IgD-negative memory B cell (primary cell): ENCODE data around the gene MCCC1. TPM values are rescaled to one million over a fixed set of nuclear protein-coding genes. Genes with fewer than 3 reads are reported as not detected.
"Not testable (repeated sequence)": the region's sequence is repeated elsewhere in the genome, so short reads cannot be mapped to it uniquely, and the experiment has no call there.

Source experiments
- H3K27ac Mint-ChIP-seq, 3 donors: one replicate each; pipeline ENCODE4 v1.8.0; 2020 to 2022; ENCODE audit warnings: mild to moderate bottlenecking in 3 of 3, mixed read lengths in 3 of 3, moderate library complexity in 1 of 3
- H3K27me3 Mint-ChIP-seq: one replicate; pipeline ENCODE4 v1.8.0; 2021; ENCODE audit warnings: mixed read lengths
- H3K36me3 Mint-ChIP-seq: one replicate; pipeline ENCODE4 v1.8.0; 2020; ENCODE audit warnings: mild to moderate bottlenecking, mixed read lengths
- H3K4me1 Mint-ChIP-seq, 3 donors: one replicate each; pipeline ENCODE4 v1.8.0; 2020 to 2022; ENCODE audit warnings: mixed read lengths in 3 of 3, mild to moderate bottlenecking in 1 of 3
- H3K4me3 Mint-ChIP-seq, 4 donors: one replicate each; pipeline ENCODE4 v1.8.0; 2020 to 2022; ENCODE audit warnings: mild to moderate bottlenecking in 4 of 4, mixed read lengths in 4 of 4, moderate library complexity in 3 of 4
- H3K9me3 Mint-ChIP-seq, 3 donors: one replicate each; pipeline ENCODE4 v1.8.0; 2020 to 2021; ENCODE audit warnings: mixed read lengths in 3 of 3, mild to moderate bottlenecking in 1 of 3
- polyA plus RNA-seq: library from polyadenylated mRNA; unstranded; fragments of 300-500 nt; fragmentation: Illumina TruSeq; gene quantifications from one replicate; pipeline ENCODE4 v1.2.3, GENCODE V29; 2021

Gene MCCC1
- polyA plus RNA-seq, 1 donor from 2014 or later: 32.4 TPM

DNA sequence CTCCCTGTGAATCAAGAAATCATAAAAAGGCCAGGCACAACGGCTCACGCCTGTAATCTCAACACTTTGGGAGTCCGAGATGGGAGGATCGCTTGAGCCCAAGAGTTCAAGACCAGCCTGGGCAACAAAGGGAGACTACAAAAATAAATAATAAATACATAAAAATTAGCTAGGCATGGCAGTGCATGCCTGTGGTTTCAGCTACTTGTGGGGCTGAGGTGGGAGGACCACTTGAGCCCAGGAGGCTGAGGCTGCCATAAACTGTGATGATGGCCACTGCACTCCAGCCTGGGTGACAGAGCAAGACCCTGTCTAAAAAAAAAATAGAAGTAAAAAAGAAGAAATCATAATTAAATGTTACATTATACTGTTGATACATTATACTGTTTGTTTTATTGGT lies 91.0 kb downstream of the MCCC1 start:
- Mint-ChIP-seq H3K27ac (no peak overlapping the region), H3K36me3 (peaks cover 7% of the 10 kb centered on the region), H3K4me3 (no peak overlapping the region), H3K4me1 (no peaks in the 10 kb centered on the region), H3K27me3 (no peaks in the 10 kb centered on the region), H3K9me3 (no peaks in the 10 kb centered on the region)

GRCh38 chr3:183006396-183007002 lies 92.8 kb downstream of the MCCC1 start:
- Mint-ChIP-seq H3K36me3 (peaks cover 10% of the 10 kb centered on the region), H3K27me3 (no peaks in the 10 kb centered on the region), H3K27ac (no peak overlapping the region)

DNA sequence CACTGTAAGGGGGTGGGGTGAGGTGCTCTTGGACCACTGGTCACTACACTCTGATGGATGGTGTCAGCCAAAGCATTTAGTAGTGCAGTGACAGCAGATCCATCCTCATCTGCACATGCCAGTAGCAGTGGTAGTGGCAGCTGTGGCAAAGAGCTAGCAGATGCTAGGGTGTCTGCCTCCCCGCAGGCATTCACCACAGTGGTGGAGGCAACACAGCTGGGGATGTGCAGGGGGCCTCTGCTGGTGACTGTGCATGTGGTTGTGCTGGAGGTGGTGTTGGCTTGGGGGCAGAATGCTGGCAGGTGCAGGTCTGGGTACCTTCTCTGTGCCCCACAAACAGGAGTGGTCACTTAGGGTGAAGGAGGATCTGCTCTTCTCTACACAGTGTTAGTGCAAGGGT lies 99.5 kb downstream of the MCCC1 start:
- Mint-ChIP-seq H3K4me3 (no peak overlapping the region), H3K36me3 (peaks cover 10% of the 10 kb centered on the region), H3K4me1 (peaks cover 0 to 4% (median 3%) of the 10 kb centered on the region in 3 donors), H3K27me3 (no peaks in the 10 kb centered on the region), H3K27ac (no peak overlapping the region), H3K9me3 (peaks cover 0 to 2% (median 0%) of the 10 kb centered on the region in 3 donors)

More at GRCh38 chr3:183006396-183007002, 92.8 kb downstream of the MCCC1 start:
- H3K4me1 Mint-ChIP-seq: no peaks in the 10 kb centered on the region
- H3K4me3 Mint-ChIP-seq: no peak overlapping the region
- H3K9me3 Mint-ChIP-seq: no peaks in the 10 kb centered on the region

DNA sequence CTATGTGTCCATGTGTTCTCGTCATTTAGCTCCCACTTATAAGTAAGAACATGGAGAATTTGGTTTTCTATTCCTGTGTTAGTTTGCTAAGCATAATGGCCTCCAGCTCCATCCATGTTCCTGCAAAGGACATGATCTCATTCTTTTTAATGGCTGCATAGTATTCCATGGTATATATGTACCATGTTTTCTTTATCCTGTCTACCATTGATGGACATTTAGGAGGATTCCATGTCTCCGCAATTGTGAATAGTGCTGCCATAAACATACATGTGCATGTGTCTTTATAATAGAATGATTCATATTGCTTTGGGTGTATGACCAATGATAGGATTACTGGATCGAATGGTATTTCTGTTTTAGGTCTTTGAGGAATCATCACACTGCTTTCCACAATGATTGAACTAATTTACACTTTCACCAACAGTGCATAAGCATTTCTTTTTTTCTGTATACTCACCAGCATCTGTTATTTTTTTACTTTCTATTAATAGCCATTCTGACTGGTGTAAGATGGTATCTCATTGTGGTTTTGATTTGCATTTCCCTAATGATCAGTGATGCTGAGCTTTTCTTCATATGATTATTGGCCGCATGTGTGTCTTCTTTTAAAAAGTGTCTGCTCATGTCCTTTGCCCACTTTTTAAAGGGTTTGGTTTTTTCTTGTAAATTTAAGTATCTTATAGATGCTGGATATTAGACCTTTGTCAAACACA lies 105.7 kb downstream of the MCCC1 start:
- H3K9me3 Mint-ChIP-seq, H3K36me3 Mint-ChIP-seq, H3K27me3 Mint-ChIP-seq: not testable (repeated sequence)
- peak overlapping the region in 1 of 3 donors; percentile 3 for H3K27ac Mint-ChIP-seq
- H3K4me3 Mint-ChIP-seq: peak overlapping the region in 1 of 4 donors; percentile 25
- H3K4me1 Mint-ChIP-seq: peaks cover 13 to 18% (median 16%) of the 10 kb centered on the region in 3 donors

DNA sequence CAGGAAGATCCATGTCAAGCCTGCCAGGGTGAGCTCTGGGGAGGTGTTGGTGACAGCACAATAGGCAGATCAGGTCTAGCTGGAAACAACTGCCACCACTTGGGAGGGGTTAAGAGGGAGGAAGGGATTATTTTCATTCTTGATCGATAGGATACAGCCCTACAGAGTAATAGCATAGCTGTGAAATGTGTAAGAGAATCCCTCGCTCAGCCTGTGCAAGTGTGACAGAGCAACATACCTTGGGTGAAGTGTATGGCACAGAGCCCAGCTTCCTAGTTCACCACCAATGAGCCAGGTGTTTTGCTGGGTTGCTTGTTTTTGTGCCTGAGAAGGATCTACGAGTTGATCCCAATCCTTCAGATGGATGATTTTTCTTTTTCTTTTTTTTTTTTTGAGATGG lies 109.7 kb downstream of the MCCC1 start:
- Mint-ChIP-seq H3K4me3 (no peak overlapping the region), H3K4me1 (peaks cover 13 to 14% (median 13%) of the 10 kb centered on the region in 3 donors), H3K27ac (peak overlapping the region in 1 of 3 donors; percentile 25), H3K36me3 (no peaks in the 10 kb centered on the region), H3K27me3 (no peaks in the 10 kb centered on the region), H3K9me3 (peaks cover 0 to 6% (median 0%) of the 10 kb centered on the region in 3 donors)

DNA sequence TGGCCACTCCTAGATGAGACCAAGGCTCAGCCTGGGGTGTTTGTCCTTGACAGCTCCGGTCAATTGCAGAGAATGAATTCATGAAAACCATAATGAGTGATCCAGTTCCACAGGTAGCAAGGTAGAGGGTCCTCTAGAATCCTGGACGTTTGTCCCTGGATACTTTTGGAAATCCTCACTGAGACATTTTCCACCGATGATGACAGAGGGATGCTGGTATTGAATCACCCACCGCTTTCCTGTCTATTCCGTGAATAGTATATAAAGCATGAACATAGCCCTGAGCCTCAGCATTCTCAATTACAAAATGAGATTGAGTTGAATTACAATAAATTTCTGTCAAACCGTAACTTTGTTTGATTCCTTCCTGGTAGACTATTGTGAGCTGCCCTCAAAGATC lies 113.3 kb downstream of the MCCC1 start:
- peaks cover 0 to 6% (median 2%) of the 10 kb centered on the region in 3 donors for H3K4me1 Mint-ChIP-seq
- H3K4me3 Mint-ChIP-seq: no peak overlapping the region
- no peak overlapping the region for H3K27ac Mint-ChIP-seq
- H3K36me3 Mint-ChIP-seq: no peaks in the 10 kb centered on the region
- no peaks in the 10 kb centered on the region for H3K27me3 Mint-ChIP-seq
- H3K9me3 Mint-ChIP-seq: no peaks in the 10 kb centered on the region

GRCh38 chr3:182983876-182984275 lies 115.4 kb downstream of the MCCC1 start:
- Mint-ChIP-seq H3K4me3 (no peak overlapping the region), H3K36me3 (no peaks in the 10 kb centered on the region), H3K4me1 (peaks cover 9 to 11% (median 9%) of the 10 kb centered on the region in 3 donors), H3K27ac (no peak overlapping the region), H3K9me3 (no peaks in the 10 kb centered on the region), H3K27me3 (no peaks in the 10 kb centered on the region)

DNA sequence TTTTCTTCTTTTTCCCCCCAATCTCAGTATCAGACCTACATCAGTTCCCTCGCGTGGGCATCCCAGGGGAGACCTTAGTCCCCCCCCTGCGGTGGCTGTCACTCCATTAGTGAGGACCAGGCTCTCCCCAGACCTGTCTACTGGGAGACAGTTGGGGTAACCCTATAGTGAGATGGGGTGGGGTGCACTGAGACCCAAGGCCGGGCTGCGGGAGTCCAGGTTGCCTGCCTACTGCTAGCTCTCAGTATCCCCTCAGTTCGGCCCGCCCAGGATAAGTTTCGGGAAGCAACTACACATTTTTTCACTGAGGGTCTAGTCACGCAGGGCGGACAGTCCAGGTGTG lies 118.3 kb downstream of the MCCC1 start:
- H3K4me1 Mint-ChIP-seq: peaks cover 12 to 22% (median 20%) of the 10 kb centered on the region in 3 donors
- H3K9me3 Mint-ChIP-seq: no peaks in the 10 kb centered on the region
- H3K27ac Mint-ChIP-seq: peak overlapping the region; percentile 72 to 84 (median 84)
- peak overlapping the region in 2 of 4 donors; percentile 91 to 93 for H3K4me3 Mint-ChIP-seq
- H3K27me3 Mint-ChIP-seq: no peaks in the 10 kb centered on the region
- no peaks in the 10 kb centered on the region for H3K36me3 Mint-ChIP-seq

- Mint-ChIP-seq H3K4me1 (peaks cover 12 to 22% (median 22%) of the 10 kb centered on the region in 3 donors), H3K36me3 (no peaks in the 10 kb centered on the region), H3K27me3 (no peaks in the 10 kb centered on the region), H3K4me3 (peak within 1 kb of the TSS; percentile 92 to 99 (median 95)), H3K27ac (peak within 1 kb of the TSS; percentile 84 to 94 (median 85)), H3K9me3 (no peaks in the 10 kb centered on the region)
Measured at GRCh38 chr3:182980204-182981037, 118.9 kb downstream of the MCCC1 start, which contains the start of gene DCUN1D1. Gene DCUN1D1 (minus strand): TSS chr3:182980538. CDS start chr3:182980489, 49 bp downstream.

DNA sequence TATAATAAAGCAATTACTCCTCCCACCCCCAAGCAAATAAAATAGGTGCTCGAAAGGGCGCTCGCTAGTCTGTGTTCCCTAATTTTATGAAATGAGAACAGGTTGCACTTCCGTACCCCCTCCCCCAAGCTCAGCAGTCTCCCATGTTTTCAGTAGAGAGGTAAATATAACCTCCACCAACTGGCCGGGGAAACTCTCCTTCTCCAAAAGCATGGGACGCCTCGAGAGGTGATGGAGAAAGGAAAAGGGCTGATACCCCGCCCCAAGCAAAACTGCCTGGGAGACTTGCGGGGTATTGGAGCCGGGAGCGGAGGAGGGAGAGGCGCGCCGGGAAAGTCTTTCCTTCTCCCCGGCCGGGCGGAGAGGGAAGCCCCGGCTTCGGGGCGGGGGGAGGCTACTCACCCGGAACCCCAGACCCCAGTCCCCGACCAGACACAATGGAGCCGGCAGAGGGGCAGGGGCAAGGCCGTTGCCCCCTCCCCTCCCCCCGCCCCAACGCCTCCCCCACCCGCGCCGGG lies 119.6 kb downstream of the MCCC1 start:
- peak overlapping the region; percentile 92 to 99 (median 95) for H3K4me3 Mint-ChIP-seq
- H3K27ac Mint-ChIP-seq: peak overlapping the region; percentile 84 to 94 (median 85)
- H3K9me3 Mint-ChIP-seq: no peaks in the 10 kb centered on the region
- H3K27me3 Mint-ChIP-seq: no peaks in the 10 kb centered on the region
- peaks cover 12 to 24% (median 22%) of the 10 kb centered on the region in 3 donors for H3K4me1 Mint-ChIP-seq
- H3K36me3 Mint-ChIP-seq: no peaks in the 10 kb centered on the region

- Mint-ChIP-seq H3K27me3 (no peaks in the 10 kb centered on the region), H3K27ac (peak overlapping the region; percentile 84 to 94 (median 85)), H3K9me3 (no peaks in the 10 kb centered on the region), H3K36me3 (no peaks in the 10 kb centered on the region), H3K4me1 (peaks cover 12 to 24% (median 19%) of the 10 kb centered on the region in 3 donors), H3K4me3 (peak overlapping the region; percentile 92 to 99 (median 95))
Measured at GRCh38 chr3:182979103-182979673, 120.1 kb downstream of the MCCC1 start.

GRCh38 chr3:182978387-182978786 lies 120.9 kb downstream of the MCCC1 start:
- Mint-ChIP-seq H3K27me3 (no peaks in the 10 kb centered on the region), H3K4me1 (peaks cover 12 to 24% (median 19%) of the 10 kb centered on the region in 3 donors), H3K9me3 (no peaks in the 10 kb centered on the region)

GRCh38 chr3:182973047-182973446 lies 126.2 kb downstream of the MCCC1 start:
- Mint-ChIP-seq H3K27ac (no peak overlapping the region), H3K4me1 (peaks cover 12 to 31% (median 22%) of the 10 kb centered on the region in 3 donors), H3K36me3 (peaks cover 3% of the 10 kb centered on the region), H3K4me3 (peak overlapping the region in 1 of 4 donors; percentile 12), H3K27me3 (no peaks in the 10 kb centered on the region), H3K9me3 (no peaks in the 10 kb centered on the region)

More at GRCh38 chr3:182978387-182978786, 120.9 kb downstream of the MCCC1 start:
- Mint-ChIP-seq H3K4me3 (peak overlapping the region in 3 of 4 donors; percentile 28 to 97 (median 93)), H3K36me3 (no peaks in the 10 kb centered on the region), H3K27ac (peak overlapping the region in 1 of 3 donors; percentile 94)

- Mint-ChIP-seq H3K27ac (peak overlapping the region in 1 of 3 donors; percentile 71), H3K4me3 (peak overlapping the region in 1 of 4 donors; percentile 43), H3K4me1 (peaks cover 15 to 37% (median 29%) of the 10 kb centered on the region in 3 donors), H3K9me3 (no peaks in the 10 kb centered on the region), H3K36me3 (peaks cover 3% of the 10 kb centered on the region), H3K27me3 (no peaks in the 10 kb centered on the region)
Measured at GRCh38 chr3:182972387-182972786, 126.9 kb downstream of the MCCC1 start.
